Brain pericyte (primary cell): ENCODE measurements around the gene ERICH6.

ENCODE experiments used
- DNase-seq: peaks from one replicate; pipeline ENCODE4 v3.0.0-alpha.2; 2012; ENCODE audit warnings: low read depth, low spot score

The ERICH6 gene

DNA sequence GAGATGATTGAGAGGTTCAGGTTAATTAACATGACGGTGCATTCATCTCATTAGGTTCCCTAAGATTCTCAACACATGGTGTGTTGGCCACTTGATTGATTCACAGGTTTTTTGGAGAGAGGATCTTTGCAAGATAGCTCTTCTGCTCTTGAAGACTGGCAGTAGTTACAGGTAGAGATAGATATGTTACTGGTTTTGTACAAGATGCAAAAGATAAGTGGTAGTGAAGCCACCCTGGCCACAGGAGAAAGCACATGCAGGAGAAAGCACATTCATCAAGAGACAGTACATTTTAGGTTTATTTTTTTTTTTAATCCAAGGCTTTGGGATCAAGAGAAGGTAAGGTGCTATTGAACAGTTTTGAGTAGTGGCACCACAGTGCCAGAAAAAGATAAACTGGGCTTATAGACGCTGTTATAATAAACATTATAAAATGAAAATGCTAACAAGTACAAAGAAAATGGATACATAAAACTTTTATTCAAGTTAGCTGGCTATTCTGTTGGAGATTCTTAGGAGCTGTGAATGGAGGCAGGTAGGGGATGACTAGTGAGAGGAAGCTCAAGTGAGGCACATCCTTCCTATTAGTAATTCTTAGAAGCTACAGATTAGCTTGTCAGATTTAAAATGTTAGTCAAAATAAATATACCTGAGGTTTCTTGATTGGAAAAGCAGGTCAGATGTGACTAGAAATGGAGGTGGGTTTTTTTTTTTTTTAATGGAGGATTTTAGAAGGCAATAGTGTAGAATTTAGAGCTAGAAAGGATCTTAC is 89.8 kb downstream of the ERICH6 start:
- DNase-seq, result no peak

DNA sequence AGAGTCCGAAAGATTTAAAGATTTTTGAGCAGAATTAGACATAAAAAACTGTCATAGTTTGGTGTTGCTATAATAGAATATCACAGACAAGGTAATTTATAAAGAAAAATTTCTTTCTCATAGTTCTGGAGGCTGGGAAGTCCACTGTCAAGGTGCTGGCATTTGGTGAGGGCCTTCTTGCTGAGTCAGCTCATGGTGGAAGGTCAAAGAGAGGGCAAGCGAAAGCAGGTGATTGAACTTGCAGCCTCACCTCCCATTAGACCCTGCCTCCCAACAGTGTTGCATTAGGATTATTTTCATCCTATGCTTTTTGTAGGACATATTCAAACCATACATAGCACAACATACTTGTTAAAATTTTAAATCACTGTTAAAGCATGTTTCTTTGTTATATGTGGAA is 90.7 kb downstream of the ERICH6 start:
- no peak for DNase-seq

DNA sequence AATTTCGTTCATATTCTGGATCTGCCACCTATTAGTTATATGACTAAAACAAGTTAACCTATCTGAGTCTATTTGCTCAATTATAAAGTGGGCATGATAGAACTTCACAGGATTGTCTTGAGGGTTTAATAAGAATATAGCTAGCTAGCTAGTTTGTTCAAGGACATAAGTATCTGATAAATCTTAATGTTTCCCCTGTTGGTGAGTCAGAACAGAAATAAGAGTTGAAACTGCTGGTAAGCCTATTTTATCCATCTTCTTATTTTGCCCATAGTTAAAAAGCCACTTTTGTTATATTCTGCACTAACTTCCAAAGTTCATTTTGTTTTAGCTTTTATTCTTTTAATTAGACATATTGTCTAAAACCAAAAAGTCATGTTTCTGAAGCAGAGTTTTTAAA is 91.2 kb downstream of the ERICH6 start:
- no peak for DNase-seq

DNA sequence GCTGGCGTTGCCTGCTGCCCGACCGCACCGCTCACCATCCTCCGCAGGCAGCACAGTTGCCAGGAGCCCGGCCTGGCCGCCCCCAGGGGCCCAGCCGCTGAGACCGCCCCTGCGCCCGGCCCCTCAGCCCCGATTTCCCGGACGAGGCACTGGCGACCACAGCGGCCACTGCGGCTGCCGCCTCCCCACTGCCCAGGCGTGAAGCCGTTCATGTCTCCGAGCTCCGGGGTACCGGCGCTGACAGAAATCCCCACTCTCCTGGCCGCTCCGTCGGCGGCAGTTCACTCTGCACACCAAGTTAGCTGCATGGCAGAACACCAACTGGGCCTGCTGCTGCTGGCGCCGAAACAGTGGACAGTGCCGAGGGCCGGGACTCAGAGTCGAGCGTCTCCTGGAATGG is 92.1 kb downstream of the ERICH6 start:
- no peak for DNase-seq

DNA sequence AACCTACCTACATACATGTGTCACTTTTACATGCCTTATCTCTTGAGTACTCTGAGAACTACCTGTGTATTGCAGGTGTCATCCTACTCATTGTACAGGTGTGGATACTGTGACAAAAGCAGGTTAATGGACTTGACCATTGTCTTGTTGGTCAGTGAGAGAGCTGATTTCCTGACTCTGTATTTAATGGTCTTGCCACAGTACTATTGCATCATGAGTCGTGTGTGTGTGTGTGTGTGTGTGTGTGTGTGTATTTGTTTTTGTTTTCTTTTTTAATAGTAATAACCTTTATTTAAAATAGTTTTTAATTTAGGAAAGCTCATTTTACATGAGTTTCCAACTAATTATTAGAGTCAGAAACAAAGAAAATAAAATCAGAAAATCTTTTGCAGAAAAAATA is 92.9 kb downstream of the ERICH6 start:
- no peak for DNase-seq

DNA sequence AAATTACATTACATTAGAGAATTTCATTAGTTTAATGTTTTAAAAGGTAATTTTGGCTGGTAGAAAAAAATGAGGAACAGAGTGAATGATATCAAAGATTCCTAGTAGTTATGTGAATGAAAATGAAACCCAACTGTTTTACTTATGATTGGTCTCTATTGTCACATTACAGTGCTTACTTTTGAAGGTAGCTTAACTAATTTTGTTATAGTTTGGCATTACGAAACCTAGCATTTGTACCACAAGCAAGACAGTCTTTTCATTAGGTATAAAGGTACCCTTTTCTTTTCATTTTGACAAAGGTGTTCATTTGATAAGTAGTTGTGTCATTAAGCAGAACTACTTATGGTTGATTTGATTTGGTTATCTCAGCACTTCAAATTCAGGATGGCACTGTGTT is 93.7 kb downstream of the ERICH6 start:
- DNase-seq, result no peak
